GM19452 (cell line): ENCODE results near the gene SHISA7.

Source experiments
- ATAC-seq: cut with Tn5 transposase; IDR thresholded peaks from one replicate; pipeline ENCODE4 v1.9.1; 2021; ENCODE audit not compliant: unreplicated experiment

SHISA7 gene

GRCh38 chr19:55464039-55464661, 21.1 kb upstream of the SHISA7 start:
- no peak for ATAC-seq

- no peak for ATAC-seq
Observed at GRCh38 chr19:55463583-55464031, 20.5 kb upstream of the SHISA7 start.

- ATAC-seq, result no peak
Observed at GRCh38 chr19:55462722-55463121, 19.6 kb upstream of the SHISA7 start.

- no peak for ATAC-seq
Observed at GRCh38 chr19:55461974-55462626, 19.0 kb upstream of the SHISA7 start.

GRCh38 chr19:55461259-55461973, 18.3 kb upstream of the SHISA7 start, which contains the start of gene ISOC2:
TSS of gene ISOC2 (minus strand) at chr19:55461642. CDS start at chr19:55456486, 5,156 bp downstream.
- peak; percentile 95 for ATAC-seq

GRCh38 chr19:55460670-55461258, 17.7 kb upstream of the SHISA7 start:
- no peak for ATAC-seq

GRCh38 chr19:55459950-55460657, 17.0 kb upstream of the SHISA7 start:
- no peak for ATAC-seq

- ATAC-seq, result no peak
Observed at GRCh38 chr19:55459551-55459949, 16.4 kb upstream of the SHISA7 start.

- no peak for ATAC-seq
Observed at GRCh38 chr19:55457683-55458457, 14.8 kb upstream of the SHISA7 start.

- ATAC-seq, result no peak
Observed at GRCh38 chr19:55456347-55456746, 13.2 kb upstream of the SHISA7 start.

GRCh38 chr19:55455576-55456235, 12.6 kb upstream of the SHISA7 start:
- ATAC-seq, result no peak

- ATAC-seq, result no peak
Observed at GRCh38 chr19:55454787-55455243, 11.7 kb upstream of the SHISA7 start.

GRCh38 chr19:55453511-55454260, 10.6 kb upstream of the SHISA7 start:
- ATAC-seq, result no peak

- no peak for ATAC-seq
Observed at GRCh38 chr19:55452749-55453346, 9.7 kb upstream of the SHISA7 start.

GRCh38 chr19:55451965-55452748, 9.1 kb upstream of the SHISA7 start:
- ATAC-seq, result no peak

- no peak for ATAC-seq
Observed at GRCh38 chr19:55451163-55451964, 8.3 kb upstream of the SHISA7 start.

GRCh38 chr19:55449469-55449868, 6.4 kb upstream of the SHISA7 start:
- ATAC-seq, result no peak
